Smooth muscle cell (in vitro differentiated cells): Measurements from ENCODE around the gene ZNF554. TPM values are rescaled to one million over a fixed set of nuclear protein-coding genes. Genes with fewer than 3 reads are reported as not detected.

Source experiments
- DNase-seq: peaks from one replicate; lab custom pipeline; 2025; ENCODE audit not compliant: unreplicated experiment; lab: John Stamatoyannopoulos, UW
- H2AFZ ChIP-seq: fragments of 200-600 bp; sonication (generic); 2 replicates; pipeline ENCODE4 v1.6.0; 2016; ENCODE audit warnings: antibody characterized with exemption, low read depth, mild to moderate bottlenecking
- H3F3A ChIP-seq: fragments of 200-600 bp; sonication (generic); 2 replicates; pipeline ENCODE4 v1.6.0; 2017; ENCODE audit warnings: antibody characterized with exemption, low read depth
- H3K27ac ChIP-seq: fragments of 200-600 bp; sonication (generic); 2 replicates; pipeline ENCODE4 v1.5.1; 2016; ENCODE audit warnings: low read depth, mild to moderate bottlenecking
- H3K27me3 ChIP-seq: fragments of 200-600 bp; sonication (generic); 2 replicates; pipeline ENCODE4 v1.6.1; 2016; ENCODE audit warnings: low read depth, mild to moderate bottlenecking
- H3K36me3 ChIP-seq: fragments of 200-600 bp; sonication (generic); 2 replicates; pipeline ENCODE4 v1.5.1; 2016; ENCODE audit warnings: low read depth
- H3K4me1 ChIP-seq: fragments of 200-600 bp; sonication (generic); 2 replicates; pipeline ENCODE4 v1.5.1; 2016; ENCODE audit warnings: low read depth
- H3K4me2 ChIP-seq: fragments of 200-600 bp; sonication (generic); 2 replicates; pipeline ENCODE4 v1.6.0; 2016; ENCODE audit warnings: mild to moderate bottlenecking
- H3K4me3 ChIP-seq: fragments of 200-600 bp; sonication (generic); 2 replicates; pipeline ENCODE4 v1.5.1; 2016; ENCODE audit warnings: mild to moderate bottlenecking
- H3K79me2 ChIP-seq: fragments of 200-600 bp; sonication (generic); 2 replicates; pipeline ENCODE4 v1.6.0; 2016; ENCODE audit warnings: low read depth, mild to moderate bottlenecking
- H3K9ac ChIP-seq: fragments of 200-600 bp; sonication (generic); 2 replicates; pipeline ENCODE4 v1.6.0; 2016; ENCODE audit warnings: low read depth
- H3K9me3 ChIP-seq: fragments of 200-600 bp; sonication (generic); replicated peaks from 2 replicates; pipeline ENCODE4 v1.5.1; 2016; ENCODE audit warnings: low read depth
- H4K20me1 ChIP-seq: fragments of 200-600 bp; sonication (generic); 2 replicates; pipeline ENCODE4 v1.6.0; 2016; ENCODE audit warnings: low read depth
- WGBS: methylation state at CpG from one replicate; pipeline ENCODE4 v1.1.7; 2016; ENCODE audit warnings: low lambda C conversion rate; 5-methylcytosine and 5-hydroxymethylcytosine counted together
- polyA plus RNA-seq: library from polyadenylated mRNA; unstranded; fragments of >200 nt; fragmentation: Nextera tagmentation; extraction: Ambion mirVana; gene quantifications from 2 replicates; pipeline ENCODE4 v1.2.1, GENCODE V29; 2016
- total RNA-seq: library from RNA; depleted of rRNA; stranded (reverse); fragments of >200 nt; gene quantifications from 2 replicates; pipeline ENCODE4 v1.2.3, GENCODE V29; 2014
- TF ChIP-seq, protein P1 (sequence below): fragments of 200-600 bp; sonication (generic); IDR thresholded peaks from 2 replicates; pipeline ENCODE4 v1.5.1; 2017; ENCODE audit warnings: borderline replicate concordance, mild to moderate bottlenecking, antibody characterized with exemption; ENCODE audit not compliant: insufficient read depth, poor library complexity, severe bottlenecking

The ZNF554 gene
- total and polyA plus RNA-seq, 2 experiments from 2014 or later, result 2.3 to 4.8 TPM

DNA sequence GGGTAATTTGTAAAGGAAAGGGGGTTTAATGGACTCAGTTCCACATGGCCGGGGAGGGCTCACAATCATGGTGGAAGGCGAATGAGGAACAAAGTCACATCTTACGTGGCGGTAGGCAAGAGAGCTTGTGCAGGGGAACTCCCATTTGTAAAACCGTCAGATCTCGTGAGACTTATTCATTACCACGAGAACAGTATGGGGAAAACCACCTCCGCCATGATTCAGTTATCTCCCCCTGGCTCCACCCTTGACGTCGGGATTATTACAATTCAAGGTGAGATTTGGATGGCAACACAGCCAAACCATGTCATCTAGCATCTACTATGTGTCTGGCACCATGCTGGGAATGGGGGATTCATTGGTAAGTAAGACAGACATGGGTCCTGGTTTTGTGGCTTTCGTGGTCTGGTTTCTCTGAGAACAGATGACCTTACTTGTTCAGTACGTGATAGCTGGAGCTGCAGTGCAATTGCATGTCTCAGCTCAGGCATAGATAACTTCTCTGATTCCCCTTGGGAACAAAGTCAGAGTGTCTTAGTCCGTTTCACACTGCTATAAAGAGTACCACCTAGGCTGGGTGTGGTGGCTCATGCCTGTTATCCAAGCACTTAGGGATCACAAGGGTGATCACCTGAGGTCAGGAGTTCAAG, 8.3 kb downstream of the ZNF554 start:
- WGBS, result 97% methylated on average over 13 of the region's 13 CpGs
- Histone ChIP-seq H3K4me3 (no peak overlapping the region), H3K27ac (no peak overlapping the region), H3F3A (no peaks in the 10 kb centered on the region), H3K79me2 (no peaks in the 10 kb centered on the region), H3K4me1 (no peaks in the 10 kb centered on the region), H3K27me3 (no peaks in the 10 kb centered on the region), H2AFZ (no peak overlapping the region), H4K20me1 (no peaks in the 10 kb centered on the region), H3K4me2 (no peak overlapping the region), H3K9ac (no peak overlapping the region), H3K36me3 (peaks cover 29% of the 10 kb centered on the region), H3K9me3 (peaks cover 24% of the 10 kb centered on the region)
- TF ChIP-seq, protein P1, sequence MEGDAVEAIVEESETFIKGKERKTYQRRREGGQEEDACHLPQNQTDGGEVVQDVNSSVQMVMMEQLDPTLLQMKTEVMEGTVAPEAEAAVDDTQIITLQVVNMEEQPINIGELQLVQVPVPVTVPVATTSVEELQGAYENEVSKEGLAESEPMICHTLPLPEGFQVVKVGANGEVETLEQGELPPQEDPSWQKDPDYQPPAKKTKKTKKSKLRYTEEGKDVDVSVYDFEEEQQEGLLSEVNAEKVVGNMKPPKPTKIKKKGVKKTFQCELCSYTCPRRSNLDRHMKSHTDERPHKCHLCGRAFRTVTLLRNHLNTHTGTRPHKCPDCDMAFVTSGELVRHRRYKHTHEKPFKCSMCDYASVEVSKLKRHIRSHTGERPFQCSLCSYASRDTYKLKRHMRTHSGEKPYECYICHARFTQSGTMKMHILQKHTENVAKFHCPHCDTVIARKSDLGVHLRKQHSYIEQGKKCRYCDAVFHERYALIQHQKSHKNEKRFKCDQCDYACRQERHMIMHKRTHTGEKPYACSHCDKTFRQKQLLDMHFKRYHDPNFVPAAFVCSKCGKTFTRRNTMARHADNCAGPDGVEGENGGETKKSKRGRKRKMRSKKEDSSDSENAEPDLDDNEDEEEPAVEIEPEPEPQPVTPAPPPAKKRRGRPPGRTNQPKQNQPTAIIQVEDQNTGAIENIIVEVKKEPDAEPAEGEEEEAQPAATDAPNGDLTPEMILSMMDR, result no peak
- no peak for DNase-seq

DNA sequence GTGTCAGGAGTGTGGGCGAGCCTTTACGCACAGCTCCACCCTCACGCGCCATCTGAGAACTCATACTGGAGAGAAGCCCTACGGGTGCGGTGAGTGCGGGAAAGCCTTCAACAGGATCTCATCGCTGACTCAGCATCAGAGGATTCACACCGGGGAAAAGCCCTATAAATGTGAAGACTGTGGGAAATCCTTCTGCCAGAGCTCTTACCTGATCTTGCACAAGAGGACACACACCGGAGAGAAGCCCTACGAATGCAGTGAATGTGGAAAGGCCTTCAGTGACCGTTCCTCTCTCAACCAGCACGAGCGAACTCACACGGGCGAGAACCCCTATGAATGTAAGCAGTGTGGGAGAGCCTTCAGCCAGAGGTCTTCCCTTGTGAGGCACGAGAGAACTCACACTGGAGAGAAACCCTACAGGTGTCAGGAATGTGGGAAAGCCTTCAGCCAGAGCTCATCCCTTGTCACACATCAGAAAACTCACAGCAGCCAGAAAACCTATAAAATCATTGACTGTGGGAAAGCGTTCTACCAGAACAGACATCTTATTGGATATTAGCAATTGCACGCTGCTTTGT, 14.7 kb downstream of the ZNF554 start:
- no peaks in the 10 kb centered on the region for H3K27me3 ChIP-seq
- H3F3A ChIP-seq, result no peaks in the 10 kb centered on the region
- H3K79me2 ChIP-seq, result no peaks in the 10 kb centered on the region
- H3K27ac ChIP-seq, result no peak overlapping the region
- peaks cover 45% of the 10 kb centered on the region for H3K36me3 ChIP-seq
- no peak overlapping the region for H3K4me3 ChIP-seq
- no peak overlapping the region for H2AFZ ChIP-seq
- no peaks in the 10 kb centered on the region for H3K4me1 ChIP-seq
- 97% methylated on average over 19 of the region's 19 CpGs for WGBS
- TF ChIP-seq, protein P1, result no peak
- no peak overlapping the region for H3K4me2 ChIP-seq
- no peak overlapping the region for H3K9ac ChIP-seq
- DNase-seq, result no peak
- H3K9me3 ChIP-seq, result peaks cover 49% of the 10 kb centered on the region
- no peaks in the 10 kb centered on the region for H4K20me1 ChIP-seq

DNA sequence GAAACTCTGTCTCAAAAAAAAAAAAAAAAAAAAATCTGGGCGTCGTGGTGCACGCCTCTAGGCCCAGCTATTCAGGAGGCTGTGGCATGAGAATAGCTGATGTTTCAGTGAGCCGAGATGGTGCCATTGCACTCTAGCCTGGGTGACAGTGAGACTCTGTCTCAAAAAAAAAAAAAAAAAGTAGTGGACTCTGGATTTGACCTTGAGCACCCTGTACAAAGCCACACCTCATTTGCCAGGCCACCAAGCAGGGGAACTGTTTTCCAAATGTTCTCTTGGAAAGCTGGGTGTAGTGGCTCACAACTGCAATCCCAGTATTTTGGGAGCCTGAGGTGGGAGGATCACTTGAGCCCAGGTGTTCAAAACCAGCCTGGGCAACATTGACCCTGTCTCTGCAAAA, 17.8 kb downstream of the ZNF554 start:
- Histone ChIP-seq H2AFZ (no peak overlapping the region), H3K79me2 (peaks cover 8% of the 10 kb centered on the region), H3K9ac (no peak overlapping the region), H3K4me3 (no peak overlapping the region), H3K9me3 (peaks cover 35% of the 10 kb centered on the region), H3K36me3 (peaks cover 35% of the 10 kb centered on the region), H3K27me3 (no peaks in the 10 kb centered on the region), H4K20me1 (no peaks in the 10 kb centered on the region), H3K4me2 (no peak overlapping the region), H3F3A (no peaks in the 10 kb centered on the region), H3K27ac (no peak overlapping the region), H3K4me1 (peaks cover 4% of the 10 kb centered on the region)
- 75% methylated on average over 4 of the region's 4 CpGs for WGBS
- DNase-seq, result no peak
- TF ChIP-seq, protein P1, result no peak
